GM23338 (cell line): Measurements from ENCODE around the gene RNF6. TPM values are rescaled to one million over a fixed set of nuclear protein-coding genes. Genes with fewer than 3 reads are reported as not detected.

Experiments
- ATAC-seq: fragments of 200-7000 bp; cut with Tn5 transposase; 3 replicates; pipeline ENCODE4 v1.9.1; 2020
- DNase-seq: peaks from one replicate; pipeline ENCODE4 v3.0.0-alpha.2; 2015; ENCODE audit warnings: low spot score
- H2AFZ ChIP-seq: fragments of 200-600 bp; sonication (generic); 2 replicates; pipeline ENCODE4 v1.8.0; 2016; ENCODE audit warnings: antibody characterized with exemption, mild to moderate bottlenecking, moderate library complexity
- H3F3A ChIP-seq: fragments of 200-600 bp; sonication (generic); replicated peaks from 2 replicates; pipeline ENCODE4 v1.8.0; 2017; ENCODE audit warnings: antibody characterized with exemption, mixed run types, low read depth
- H3K27ac ChIP-seq: fragments of 200-600 bp; sonication (generic); 2 replicates; pipeline ENCODE4 v1.6.1; 2016; ENCODE audit warnings: low read depth
- H3K27me3 ChIP-seq: fragments of 200-600 bp; sonication (generic); 2 replicates; pipeline ENCODE4 v1.8.0; 2016; ENCODE audit warnings: mild to moderate bottlenecking, mixed run types, moderate library complexity; ENCODE audit not compliant: insufficient read depth
- H3K36me3 ChIP-seq: fragments of 200-600 bp; sonication (generic); 2 replicates; pipeline ENCODE4 v1.8.0; 2016; ENCODE audit warnings: mild to moderate bottlenecking; ENCODE audit not compliant: insufficient read depth
- H3K4me1 ChIP-seq: fragments of 200-600 bp; sonication (generic); 2 replicates; pipeline ENCODE4 v1.8.0; 2016; ENCODE audit warnings: mild to moderate bottlenecking, moderate library complexity; ENCODE audit not compliant: insufficient read depth
- H3K4me2 ChIP-seq: fragments of 200-600 bp; sonication (generic); 2 replicates; pipeline ENCODE4 v1.7.1; 2017; ENCODE audit warnings: mixed run types
- H3K4me3 ChIP-seq: fragments of 200-600 bp; sonication (generic); 2 replicates; pipeline ENCODE4 v1.6.1; 2016; ENCODE audit warnings: mixed run types
- H3K79me2 ChIP-seq: fragments of 200-600 bp; sonication (generic); replicated peaks from 2 replicates; pipeline ENCODE4 v1.8.0; 2017; ENCODE audit warnings: mild to moderate bottlenecking; ENCODE audit not compliant: insufficient read depth
- H3K9me2 ChIP-seq: fragments of 200-600 bp; sonication (generic); 2 replicates; pipeline ENCODE4 v1.8.0; 2017; ENCODE audit not compliant: insufficient read depth
- H4K20me1 ChIP-seq: fragments of 200-600 bp; sonication (generic); replicated peaks from 2 replicates; pipeline ENCODE4 v1.8.0; 2017; ENCODE audit warnings: mild to moderate bottlenecking; ENCODE audit not compliant: insufficient read depth
- H3K27ac Mint-ChIP-seq: 2 replicates; pipeline ENCODE4 v1.8.0; 2020; ENCODE audit warnings: inconsistent platforms, mild to moderate bottlenecking, moderate library complexity, mixed read lengths
- H3K27me3 Mint-ChIP-seq: 3 replicates; pipeline ENCODE4 v1.8.0; 2022; ENCODE audit warnings: low read depth, mild to moderate bottlenecking, moderate library complexity, mixed read lengths, inconsistent platforms; ENCODE audit not compliant: insufficient read depth, poor library complexity
- H3K36me3 Mint-ChIP-seq: 3 replicates; pipeline ENCODE4 v1.8.0; 2021; ENCODE audit warnings: low read depth, mild to moderate bottlenecking, inconsistent platforms, moderate library complexity, mixed read lengths
- H3K4me1 Mint-ChIP-seq: 3 replicates; pipeline ENCODE4 v1.8.0; 2020; ENCODE audit warnings: mild to moderate bottlenecking, inconsistent platforms, mixed read lengths
- H3K4me3 Mint-ChIP-seq: 3 replicates; pipeline ENCODE4 v1.8.0; 2021; ENCODE audit warnings: moderate library complexity, mild to moderate bottlenecking, inconsistent platforms, mixed read lengths
- H3K9me3 Mint-ChIP-seq: 3 replicates; pipeline ENCODE4 v1.8.0; 2020; ENCODE audit warnings: moderate library complexity, mild to moderate bottlenecking, inconsistent platforms, mixed read lengths
- CREB1 ChIP-seq: fragments of 250-450 bp; sonication (Bioruptor Pico); IDR thresholded peaks from 2 replicates; pipeline ENCODE4 v1.5.0; 2020; ENCODE audit warnings: low read depth, mild to moderate bottlenecking, moderate library complexity
- EZH2 ChIP-seq: fragments of 200-600 bp; sonication (generic); IDR thresholded peaks from one replicate; pipeline ENCODE4 v1.8.0; 2017; ENCODE audit warnings: antibody characterized with exemption, mild to moderate bottlenecking, low read depth; ENCODE audit not compliant: unreplicated experiment
- EZH2phosphoT487 ChIP-seq: fragments of 200-600 bp; sonication (generic); IDR thresholded peaks from one replicate; pipeline ENCODE4 v1.8.1; 2018; ENCODE audit warnings: antibody characterized with exemption; ENCODE audit not compliant: unreplicated experiment
- JUNB ChIP-seq: IDR thresholded peaks from one replicate; pipeline ENCODE4 v1.6.1; 2016; ENCODE audit warnings: antibody characterized with exemption; ENCODE audit not compliant: unreplicated experiment
- NANOG ChIP-seq: IDR thresholded peaks from 2 replicates; pipeline ENCODE4 v1.6.1; 2016; ENCODE audit warnings: antibody characterized with exemption, borderline replicate concordance
- POLR2AphosphoS5 ChIP-seq: IDR thresholded peaks from 2 replicates; pipeline ENCODE4 v1.6.1; 2016; ENCODE audit warnings: antibody characterized with exemption, low read depth
- STAT1 ChIP-seq: IDR thresholded peaks from one replicate; pipeline ENCODE4 v1.6.1; 2016; ENCODE audit warnings: antibody characterized with exemption; ENCODE audit not compliant: unreplicated experiment
- ZNF114 ChIP-seq: fragments of 250-450 bp; sonication (Bioruptor Pico); IDR thresholded peaks from 2 replicates; pipeline ENCODE4 v1.5.0; 2020; ENCODE audit warnings: mild to moderate bottlenecking, moderate library complexity
- ZNF331 ChIP-seq: fragments of 250-450 bp; sonication (Bioruptor Pico); IDR thresholded peaks from 2 replicates; pipeline ENCODE4 v1.5.0; 2020; ENCODE audit warnings: low read depth, mild to moderate bottlenecking, moderate library complexity
- long read RNA-seq: library from polyadenylated mRNA; unstranded; transcript quantifications from one replicate; pipeline ENCODE4 v2.0.0, GENCODE V29; 2020; ENCODE audit not compliant: unreplicated experiment
- polyA plus RNA-seq: library from polyadenylated mRNA; unstranded; fragments of >200 nt; fragmentation: Nextera tagmentation; extraction: Ambion mirVana; gene quantifications from 2 replicates; pipeline ENCODE4 v1.2.1, GENCODE V29; 2016
- total RNA-seq: library from RNA; depleted of rRNA; stranded (reverse); fragments of >200 nt; shearing (Covaris generic); gene quantifications from 2 replicates; pipeline ENCODE4 v1.2.3, GENCODE V29; 2014; rRNA removed
- TF ChIP-seq, protein P1 (sequence below), 2 experiments: fragments of 200-600 bp in 1 of 2; sonication (generic) in 1 of 2; conservative IDR thresholded peaks; 2 replicates each; pipeline versions ENCODE4 v1.5.1 to v1.6.1; 2016 to 2017; ENCODE audit warnings: antibody characterized with exemption in 2 of 2, low read depth in 2 of 2, mild to moderate bottlenecking in 2 of 2, moderate library complexity in 1 of 2
- TF ChIP-seq, protein P2 (sequence below): fragments of 250-450 bp; sonication (Bioruptor Pico); IDR thresholded peaks from 2 replicates; pipeline ENCODE4 v1.5.0; 2020; ENCODE audit warnings: mild to moderate bottlenecking, moderate library complexity
- TF ChIP-seq, protein P3 (sequence below): IDR thresholded peaks from one replicate; pipeline ENCODE4 v1.6.1; 2018; ENCODE audit warnings: antibody characterized with exemption; ENCODE audit not compliant: unreplicated experiment
- TF ChIP-seq, protein P4 (sequence below): IDR thresholded peaks from 2 replicates; pipeline ENCODE4 v1.6.1; 2016; ENCODE audit warnings: antibody characterized with exemption

The RNF6 gene
- total RNA-seq (12.2 and 18.8 TPM in 2 replicates), polyA plus RNA-seq (7.5 and 11.8 TPM in 2 replicates)
- long read RNA-seq, partial matches to known transcripts: 0 of 4 reads
- long read RNA-seq, other reads (novel, unspliced or antisense): 1 of 4 reads

DNA sequence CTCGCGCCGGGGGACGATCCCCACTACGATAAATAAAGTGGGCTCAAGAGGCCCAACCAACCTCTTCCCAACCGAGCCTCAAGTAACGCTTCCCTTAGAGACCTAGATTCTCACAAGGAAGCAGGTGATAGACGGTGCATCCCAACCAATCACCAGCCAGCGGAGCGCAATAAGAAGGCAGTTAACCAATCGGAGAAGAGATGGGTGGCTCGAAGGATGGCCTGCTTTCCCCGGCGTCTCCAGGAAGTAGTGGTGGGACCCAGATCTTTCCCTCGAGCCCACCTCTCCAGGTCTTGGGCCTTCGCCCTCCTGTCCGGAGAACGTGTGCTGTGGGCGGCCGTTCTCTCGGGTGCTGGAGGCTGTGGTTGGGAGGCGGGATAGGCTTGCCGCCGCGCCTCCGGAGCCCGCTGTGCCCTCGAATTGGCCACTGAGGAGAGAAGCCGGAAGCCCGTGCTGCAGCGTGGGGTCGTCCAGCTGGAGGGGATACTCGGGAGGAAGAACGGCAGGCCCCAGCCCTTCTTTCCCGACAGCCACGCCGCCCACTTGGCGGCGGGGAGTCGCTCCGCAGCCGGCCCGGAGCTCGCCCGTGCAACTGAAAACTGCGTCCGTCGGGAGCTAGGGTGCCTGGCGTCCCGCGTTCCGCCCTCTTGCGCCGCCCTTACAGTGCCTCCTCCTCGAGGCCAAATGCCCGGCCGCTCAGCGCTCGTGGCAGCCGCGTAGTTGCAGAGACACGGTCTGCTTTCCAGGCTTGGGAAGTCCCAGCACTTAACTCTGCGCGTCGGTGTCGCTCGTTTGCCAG lies at the start of gene RNF6:
RNF6 (minus strand) TSS at position 594 of the 799 bp plus-strand sequence. CDS start 2,665 bp downstream, outside the sequence.
- Histone ChIP-seq H3K27me3 (no peaks in the 10 kb centered on the region), H3K4me2 (peak within 1 kb of the TSS; percentile 71), H4K20me1 (no peaks in the 10 kb centered on the region), H3K4me3 (peak within 1 kb of the TSS; percentile 71), H3K79me2 (peaks cover 12% of the 10 kb centered on the region), H2AFZ (peak within 1 kb of the TSS; percentile 97), H3K27ac (peak within 1 kb of the TSS; percentile 96), H3F3A (no peaks in the 10 kb centered on the region), H3K4me1 (0 out of 2 replicates have a peak, but pooled peaks cover 8% of the 10 kb centered on the region), H3K36me3 (no peaks in the 10 kb centered on the region; the same call in 1 of the 2 replicates), H3K9me2 (no peaks in the 10 kb centered on the region)
- H3K27ac Mint-ChIP-seq: peak within 1 kb of the TSS; percentile 97
- no peaks in the 10 kb centered on the region for H3K9me3 Mint-ChIP-seq
- ATAC-seq: peak; percentile 97
- H3K27me3 Mint-ChIP-seq: no peaks in the 10 kb centered on the region
- H3K36me3 Mint-ChIP-seq: peaks cover 17% of the 10 kb centered on the region
- H3K4me1 Mint-ChIP-seq: peaks cover 17% of the 10 kb centered on the region
- TF ChIP-seq, protein P1, sequence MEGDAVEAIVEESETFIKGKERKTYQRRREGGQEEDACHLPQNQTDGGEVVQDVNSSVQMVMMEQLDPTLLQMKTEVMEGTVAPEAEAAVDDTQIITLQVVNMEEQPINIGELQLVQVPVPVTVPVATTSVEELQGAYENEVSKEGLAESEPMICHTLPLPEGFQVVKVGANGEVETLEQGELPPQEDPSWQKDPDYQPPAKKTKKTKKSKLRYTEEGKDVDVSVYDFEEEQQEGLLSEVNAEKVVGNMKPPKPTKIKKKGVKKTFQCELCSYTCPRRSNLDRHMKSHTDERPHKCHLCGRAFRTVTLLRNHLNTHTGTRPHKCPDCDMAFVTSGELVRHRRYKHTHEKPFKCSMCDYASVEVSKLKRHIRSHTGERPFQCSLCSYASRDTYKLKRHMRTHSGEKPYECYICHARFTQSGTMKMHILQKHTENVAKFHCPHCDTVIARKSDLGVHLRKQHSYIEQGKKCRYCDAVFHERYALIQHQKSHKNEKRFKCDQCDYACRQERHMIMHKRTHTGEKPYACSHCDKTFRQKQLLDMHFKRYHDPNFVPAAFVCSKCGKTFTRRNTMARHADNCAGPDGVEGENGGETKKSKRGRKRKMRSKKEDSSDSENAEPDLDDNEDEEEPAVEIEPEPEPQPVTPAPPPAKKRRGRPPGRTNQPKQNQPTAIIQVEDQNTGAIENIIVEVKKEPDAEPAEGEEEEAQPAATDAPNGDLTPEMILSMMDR (conservative IDR thresholded peaks at IDR 0.05; ENCODE audit: low read depth in 2 of 2): no peak
- TF ChIP-seq, protein P2, sequence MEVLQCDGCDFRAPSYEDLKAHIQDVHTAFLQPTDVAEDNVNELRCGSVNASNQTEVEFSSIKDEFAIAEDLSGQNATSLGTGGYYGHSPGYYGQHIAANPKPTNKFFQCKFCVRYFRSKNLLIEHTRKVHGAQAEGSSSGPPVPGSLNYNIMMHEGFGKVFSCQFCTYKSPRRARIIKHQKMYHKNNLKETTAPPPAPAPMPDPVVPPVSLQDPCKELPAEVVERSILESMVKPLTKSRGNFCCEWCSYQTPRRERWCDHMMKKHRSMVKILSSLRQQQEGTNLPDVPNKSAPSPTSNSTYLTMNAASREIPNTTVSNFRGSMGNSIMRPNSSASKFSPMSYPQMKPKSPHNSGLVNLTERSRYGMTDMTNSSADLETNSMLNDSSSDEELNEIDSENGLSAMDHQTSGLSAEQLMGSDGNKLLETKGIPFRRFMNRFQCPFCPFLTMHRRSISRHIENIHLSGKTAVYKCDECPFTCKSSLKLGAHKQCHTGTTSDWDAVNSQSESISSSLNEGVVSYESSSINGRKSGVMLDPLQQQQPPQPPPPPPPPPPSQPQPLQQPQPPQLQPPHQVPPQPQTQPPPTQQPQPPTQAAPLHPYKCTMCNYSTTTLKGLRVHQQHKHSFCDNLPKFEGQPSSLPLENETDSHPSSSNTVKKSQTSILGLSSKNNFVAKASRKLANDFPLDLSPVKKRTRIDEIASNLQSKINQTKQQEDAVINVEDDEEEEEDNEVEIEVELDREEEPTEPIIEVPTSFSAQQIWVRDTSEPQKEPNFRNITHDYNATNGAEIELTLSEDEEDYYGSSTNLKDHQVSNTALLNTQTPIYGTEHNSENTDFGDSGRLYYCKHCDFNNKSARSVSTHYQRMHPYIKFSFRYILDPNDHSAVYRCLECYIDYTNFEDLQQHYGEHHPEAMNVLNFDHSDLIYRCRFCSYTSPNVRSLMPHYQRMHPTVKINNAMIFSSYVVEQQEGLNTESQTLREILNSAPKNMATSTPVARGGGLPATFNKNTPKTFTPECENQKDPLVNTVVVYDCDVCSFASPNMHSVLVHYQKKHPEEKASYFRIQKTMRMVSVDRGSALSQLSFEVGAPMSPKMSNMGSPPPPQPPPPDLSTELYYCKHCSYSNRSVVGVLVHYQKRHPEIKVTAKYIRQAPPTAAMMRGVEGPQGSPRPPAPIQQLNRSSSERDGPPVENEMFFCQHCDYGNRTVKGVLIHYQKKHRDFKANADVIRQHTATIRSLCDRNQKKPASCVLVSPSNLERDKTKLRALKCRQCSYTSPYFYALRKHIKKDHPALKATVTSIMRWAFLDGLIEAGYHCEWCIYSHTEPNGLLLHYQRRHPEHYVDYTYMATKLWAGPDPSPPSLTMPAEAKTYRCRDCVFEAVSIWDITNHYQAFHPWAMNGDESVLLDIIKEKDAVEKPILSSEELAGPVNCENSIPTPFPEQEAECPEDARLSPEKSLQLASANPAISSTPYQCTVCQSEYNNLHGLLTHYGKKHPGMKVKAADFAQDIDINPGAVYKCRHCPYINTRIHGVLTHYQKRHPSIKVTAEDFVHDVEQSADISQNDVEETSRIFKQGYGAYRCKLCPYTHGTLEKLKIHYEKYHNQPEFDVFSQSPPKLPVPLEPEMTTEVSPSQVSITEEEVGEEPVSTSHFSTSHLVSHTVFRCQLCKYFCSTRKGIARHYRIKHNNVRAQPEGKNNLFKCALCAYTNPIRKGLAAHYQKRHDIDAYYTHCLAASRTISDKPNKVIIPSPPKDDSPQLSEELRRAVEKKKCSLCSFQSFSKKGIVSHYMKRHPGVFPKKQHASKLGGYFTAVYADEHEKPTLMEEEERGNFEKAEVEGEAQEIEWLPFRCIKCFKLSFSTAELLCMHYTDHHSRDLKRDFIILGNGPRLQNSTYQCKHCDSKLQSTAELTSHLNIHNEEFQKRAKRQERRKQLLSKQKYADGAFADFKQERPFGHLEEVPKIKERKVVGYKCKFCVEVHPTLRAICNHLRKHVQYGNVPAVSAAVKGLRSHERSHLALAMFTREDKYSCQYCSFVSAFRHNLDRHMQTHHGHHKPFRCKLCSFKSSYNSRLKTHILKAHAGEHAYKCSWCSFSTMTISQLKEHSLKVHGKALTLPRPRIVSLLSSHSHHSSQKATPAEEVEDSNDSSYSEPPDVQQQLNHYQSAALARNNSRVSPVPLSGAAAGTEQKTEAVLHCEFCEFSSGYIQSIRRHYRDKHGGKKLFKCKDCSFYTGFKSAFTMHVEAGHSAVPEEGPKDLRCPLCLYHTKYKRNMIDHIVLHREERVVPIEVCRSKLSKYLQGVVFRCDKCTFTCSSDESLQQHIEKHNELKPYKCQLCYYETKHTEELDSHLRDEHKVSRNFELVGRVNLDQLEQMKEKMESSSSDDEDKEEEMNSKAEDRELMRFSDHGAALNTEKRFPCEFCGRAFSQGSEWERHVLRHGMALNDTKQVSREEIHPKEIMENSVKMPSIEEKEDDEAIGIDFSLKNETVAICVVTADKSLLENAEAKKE: no peak
- TF ChIP-seq JUNB (no peak), CREB1 (CRISPR knock-in tag) (peak; percentile 52; the same call in 1 of the 2 replicates), ZNF331 (CRISPR knock-in tag) (no peak), STAT1 (no peak), EZH2 (no peak), EZH2phosphoT487 (no peak), POLR2AphosphoS5 (peak; percentile 91), NANOG (no peak), ZNF114 (CRISPR knock-in tag) (no peak)
- TF ChIP-seq, protein P3, sequence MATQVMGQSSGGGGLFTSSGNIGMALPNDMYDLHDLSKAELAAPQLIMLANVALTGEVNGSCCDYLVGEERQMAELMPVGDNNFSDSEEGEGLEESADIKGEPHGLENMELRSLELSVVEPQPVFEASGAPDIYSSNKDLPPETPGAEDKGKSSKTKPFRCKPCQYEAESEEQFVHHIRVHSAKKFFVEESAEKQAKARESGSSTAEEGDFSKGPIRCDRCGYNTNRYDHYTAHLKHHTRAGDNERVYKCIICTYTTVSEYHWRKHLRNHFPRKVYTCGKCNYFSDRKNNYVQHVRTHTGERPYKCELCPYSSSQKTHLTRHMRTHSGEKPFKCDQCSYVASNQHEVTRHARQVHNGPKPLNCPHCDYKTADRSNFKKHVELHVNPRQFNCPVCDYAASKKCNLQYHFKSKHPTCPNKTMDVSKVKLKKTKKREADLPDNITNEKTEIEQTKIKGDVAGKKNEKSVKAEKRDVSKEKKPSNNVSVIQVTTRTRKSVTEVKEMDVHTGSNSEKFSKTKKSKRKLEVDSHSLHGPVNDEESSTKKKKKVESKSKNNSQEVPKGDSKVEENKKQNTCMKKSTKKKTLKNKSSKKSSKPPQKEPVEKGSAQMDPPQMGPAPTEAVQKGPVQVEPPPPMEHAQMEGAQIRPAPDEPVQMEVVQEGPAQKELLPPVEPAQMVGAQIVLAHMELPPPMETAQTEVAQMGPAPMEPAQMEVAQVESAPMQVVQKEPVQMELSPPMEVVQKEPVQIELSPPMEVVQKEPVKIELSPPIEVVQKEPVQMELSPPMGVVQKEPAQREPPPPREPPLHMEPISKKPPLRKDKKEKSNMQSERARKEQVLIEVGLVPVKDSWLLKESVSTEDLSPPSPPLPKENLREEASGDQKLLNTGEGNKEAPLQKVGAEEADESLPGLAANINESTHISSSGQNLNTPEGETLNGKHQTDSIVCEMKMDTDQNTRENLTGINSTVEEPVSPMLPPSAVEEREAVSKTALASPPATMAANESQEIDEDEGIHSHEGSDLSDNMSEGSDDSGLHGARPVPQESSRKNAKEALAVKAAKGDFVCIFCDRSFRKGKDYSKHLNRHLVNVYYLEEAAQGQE: no peak
- TF ChIP-seq, protein P4, sequence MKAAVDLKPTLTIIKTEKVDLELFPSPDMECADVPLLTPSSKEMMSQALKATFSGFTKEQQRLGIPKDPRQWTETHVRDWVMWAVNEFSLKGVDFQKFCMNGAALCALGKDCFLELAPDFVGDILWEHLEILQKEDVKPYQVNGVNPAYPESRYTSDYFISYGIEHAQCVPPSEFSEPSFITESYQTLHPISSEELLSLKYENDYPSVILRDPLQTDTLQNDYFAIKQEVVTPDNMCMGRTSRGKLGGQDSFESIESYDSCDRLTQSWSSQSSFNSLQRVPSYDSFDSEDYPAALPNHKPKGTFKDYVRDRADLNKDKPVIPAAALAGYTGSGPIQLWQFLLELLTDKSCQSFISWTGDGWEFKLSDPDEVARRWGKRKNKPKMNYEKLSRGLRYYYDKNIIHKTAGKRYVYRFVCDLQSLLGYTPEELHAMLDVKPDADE: peak; percentile 57
- DNase-seq: peak; percentile 99
- peak within 1 kb of the TSS; percentile 96 for H3K4me3 Mint-ChIP-seq
